H1 (cell line): ENCODE results near the gene ADGRA3.

Source experiments
- CREB1 ChIP-seq: IDR thresholded peaks from 2 replicates; pipeline ENCODE4 v1.6.1; 2012; ENCODE audit warnings: inconsistent platforms
- POU5F1 ChIP-seq: IDR thresholded peaks from 2 replicates; pipeline ENCODE4 v1.6.1; 2011; ENCODE audit warnings: low read depth, mild to moderate bottlenecking, low read length, moderate library complexity
- SP4 ChIP-seq: IDR thresholded peaks from 2 replicates; pipeline ENCODE4 v1.6.1; 2012; ENCODE audit warnings: low read length, inconsistent platforms

DNA sequence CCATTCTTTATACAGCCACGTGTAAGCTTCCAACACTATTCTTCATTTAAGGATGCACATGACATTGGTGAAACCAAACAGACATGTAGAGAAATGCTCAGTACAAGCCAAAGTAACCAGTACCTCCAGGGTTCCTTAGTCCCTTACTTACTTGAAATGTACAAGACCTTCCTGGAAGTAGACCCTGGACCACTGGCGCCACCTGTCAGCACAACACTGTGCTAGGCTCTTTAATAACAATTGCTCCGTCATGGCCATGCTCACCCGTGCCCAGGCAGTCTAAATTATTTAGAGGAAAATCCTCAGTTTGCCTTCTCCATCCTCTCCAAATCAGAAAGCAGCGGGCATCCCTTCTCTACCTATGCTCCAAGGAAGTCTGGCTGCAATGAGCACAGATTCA lies 52.7 kb downstream of the ADGRA3 start:
- TF ChIP-seq POU5F1 (no peak), SP4 (no peak), CREB1 (no peak)
